HG03159 (cell line): Measurements from ENCODE around the gene MRC1.
"Not testable (repeated sequence)": the region's sequence is repeated elsewhere in the genome, so short reads cannot be mapped to it uniquely, and the experiment has no call there.

Source experiments
- ATAC-seq: cut with Tn5 transposase; IDR thresholded peaks from one replicate; pipeline ENCODE4 v1.9.1; 2021; ENCODE audit warnings: mild to moderate bottlenecking, moderate library complexity; ENCODE audit not compliant: unreplicated experiment

Gene MRC1

DNA sequence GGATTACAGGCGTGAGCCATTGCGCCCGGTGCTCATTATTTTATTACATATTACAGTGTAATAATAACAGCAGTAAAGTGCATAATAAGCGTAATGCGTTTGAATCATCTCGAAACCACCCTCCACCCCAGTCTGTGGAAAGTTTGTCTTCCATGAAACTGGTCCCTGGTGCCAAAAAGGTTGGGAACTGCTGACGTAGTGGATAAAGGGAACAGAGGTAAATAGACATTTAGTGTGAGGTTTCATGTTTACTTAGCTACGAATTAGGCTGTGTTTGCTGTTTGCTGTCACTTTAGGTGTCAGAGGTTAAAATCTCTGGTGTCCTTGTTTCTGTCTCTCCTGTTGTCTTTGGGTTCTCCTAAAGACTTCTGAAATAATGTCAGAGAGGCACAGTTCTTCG, 82.3 kb downstream of the MRC1 start:
- no peak for ATAC-seq

DNA sequence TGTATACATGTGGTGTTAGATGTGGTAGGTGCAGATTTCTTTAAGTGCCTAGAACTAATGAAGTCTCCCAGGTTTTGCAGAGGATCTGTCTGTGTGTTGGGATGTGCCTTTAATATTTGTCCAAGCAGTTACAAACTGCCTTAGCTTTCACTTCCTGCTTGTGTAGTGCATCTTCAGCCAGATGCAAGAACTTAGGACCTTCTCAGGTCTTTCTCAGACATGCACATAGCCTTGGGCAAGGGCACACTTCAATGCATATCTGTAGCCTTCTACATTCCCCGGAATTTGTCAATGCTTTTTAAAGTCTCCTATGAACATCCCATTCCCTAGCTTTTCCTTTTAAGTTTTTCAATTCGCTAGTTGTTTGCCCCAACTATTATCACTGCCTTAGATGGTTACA, 95.4 kb downstream of the MRC1 start:
- no peak for ATAC-seq

DNA sequence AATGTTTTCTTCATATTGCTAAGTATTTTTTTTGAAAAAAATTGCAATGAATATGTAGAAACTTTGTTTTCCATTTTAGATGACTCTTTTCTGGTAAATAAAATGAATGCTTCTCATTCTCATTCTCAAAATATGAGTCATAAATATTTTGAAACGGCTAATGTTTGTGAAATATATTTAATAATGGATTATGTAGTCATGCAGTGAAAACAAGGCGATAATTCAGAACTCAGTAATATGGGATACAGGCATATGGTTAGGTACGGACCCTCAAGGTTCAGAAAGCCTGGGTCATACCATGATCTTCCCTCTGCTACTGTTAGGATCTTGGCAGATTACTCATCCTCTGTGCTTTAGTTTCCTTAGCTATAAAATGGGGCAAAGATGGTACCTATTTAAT, 96.3 kb downstream of the MRC1 start:
- no peak for ATAC-seq

DNA sequence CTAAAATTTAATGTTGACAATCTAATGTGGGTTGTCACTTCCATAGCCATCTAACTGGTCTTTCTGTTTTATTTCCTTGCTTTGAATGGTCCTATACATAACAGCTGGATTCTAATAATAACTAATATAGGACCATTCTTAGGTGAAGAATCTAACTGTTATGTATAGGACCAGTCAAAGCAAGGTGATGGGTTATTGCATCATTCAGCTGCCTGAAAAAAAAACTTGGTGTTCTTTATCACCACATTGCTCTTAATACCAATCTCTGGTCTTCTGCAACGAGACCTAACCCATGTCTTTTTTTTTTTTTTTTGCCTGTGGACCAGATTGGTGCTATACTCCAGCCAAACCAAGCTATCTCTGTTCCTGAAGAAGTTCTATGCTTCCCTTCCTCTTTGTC, 96.9 kb downstream of the MRC1 start:
- no peak for ATAC-seq

DNA sequence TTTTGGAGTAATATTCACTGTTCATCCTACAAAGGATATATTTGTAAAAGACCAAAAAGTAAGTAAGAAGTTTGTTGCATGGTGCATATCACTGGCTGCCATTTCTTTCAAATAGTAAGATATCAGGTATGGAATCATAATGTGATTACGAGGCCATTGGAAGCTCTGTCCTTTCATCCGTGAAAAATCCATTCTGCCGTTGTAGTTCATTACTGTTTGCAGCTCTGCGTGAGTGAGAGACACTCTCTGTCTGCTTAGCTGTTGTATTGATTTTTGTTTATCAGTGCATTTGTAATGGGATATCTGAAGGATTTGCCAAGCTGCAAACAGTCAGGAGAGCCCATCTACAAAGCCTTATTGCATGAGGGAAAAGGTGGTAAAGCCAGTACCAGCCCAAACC, 98.5 kb downstream of the MRC1 start:
- no peak for ATAC-seq

DNA sequence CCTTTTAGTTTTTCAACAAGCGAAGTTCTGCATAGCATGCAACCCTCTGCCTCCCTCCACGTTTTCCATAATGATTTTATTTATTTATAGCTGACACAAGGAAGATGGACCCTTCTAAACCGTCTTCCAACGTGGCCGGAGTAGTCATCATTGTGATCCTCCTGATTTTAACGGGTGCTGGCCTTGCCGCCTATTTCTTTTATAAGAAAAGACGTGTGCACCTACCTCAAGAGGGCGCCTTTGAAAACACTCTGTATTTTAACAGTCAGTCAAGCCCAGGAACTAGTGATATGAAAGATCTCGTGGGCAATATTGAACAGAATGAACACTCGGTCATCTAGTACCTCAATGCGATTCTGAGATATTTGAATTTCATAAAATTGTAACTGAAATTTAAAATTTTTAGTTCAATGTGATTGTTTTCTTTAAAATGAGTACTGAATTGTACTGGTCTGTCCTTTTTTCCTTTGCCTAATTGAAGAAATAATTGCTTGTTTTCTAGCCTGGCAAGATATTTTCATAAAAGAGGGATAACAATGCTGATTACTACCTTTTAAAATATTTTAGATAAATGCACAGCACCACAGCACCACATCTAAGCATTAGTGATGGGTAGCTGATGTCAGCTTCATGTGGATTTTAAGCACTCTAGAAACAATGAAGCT, 101.1 kb downstream of the MRC1 start:
- peak; percentile 87 for ATAC-seq

DNA sequence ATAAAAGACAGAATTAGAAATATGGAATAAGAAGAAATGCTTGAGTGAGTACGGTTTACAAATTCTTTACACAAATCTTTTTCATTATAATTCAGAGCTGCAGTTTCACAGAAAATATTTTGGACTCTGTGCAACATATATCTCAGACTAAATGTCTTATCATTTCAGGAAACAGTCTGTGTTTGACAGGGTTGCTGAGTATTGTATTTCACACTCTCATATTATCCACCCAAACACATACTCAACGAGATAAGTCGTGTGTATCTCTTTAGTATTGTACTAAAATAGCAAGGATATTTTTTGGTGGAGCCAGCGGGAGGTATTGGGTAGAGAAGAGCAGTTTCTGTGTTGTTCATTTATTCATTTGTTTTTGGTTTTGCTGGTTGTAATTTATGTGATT, 103.6 kb downstream of the MRC1 start:
- no peak for ATAC-seq

DNA sequence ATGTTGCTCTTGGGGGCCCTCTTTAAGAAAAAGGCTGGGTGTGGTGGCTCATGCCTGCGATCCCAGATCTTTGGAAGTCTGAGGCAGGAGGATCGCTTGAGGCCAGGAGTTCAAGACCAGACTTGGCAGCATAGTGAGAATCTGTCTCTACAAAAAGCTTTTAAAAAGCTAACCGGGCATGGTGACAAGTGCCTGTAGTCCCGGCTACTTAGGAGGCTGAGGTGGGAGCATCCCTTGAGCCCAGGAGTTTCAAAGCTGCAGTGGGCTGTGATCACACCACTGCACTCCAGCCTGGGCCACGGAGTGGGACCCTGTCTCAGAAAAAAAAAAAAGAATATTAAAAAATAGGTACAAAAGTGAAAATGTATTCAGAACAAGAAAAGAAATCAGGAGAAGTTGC, 104.5 kb downstream of the MRC1 start:
- ATAC-seq: no peak

DNA sequence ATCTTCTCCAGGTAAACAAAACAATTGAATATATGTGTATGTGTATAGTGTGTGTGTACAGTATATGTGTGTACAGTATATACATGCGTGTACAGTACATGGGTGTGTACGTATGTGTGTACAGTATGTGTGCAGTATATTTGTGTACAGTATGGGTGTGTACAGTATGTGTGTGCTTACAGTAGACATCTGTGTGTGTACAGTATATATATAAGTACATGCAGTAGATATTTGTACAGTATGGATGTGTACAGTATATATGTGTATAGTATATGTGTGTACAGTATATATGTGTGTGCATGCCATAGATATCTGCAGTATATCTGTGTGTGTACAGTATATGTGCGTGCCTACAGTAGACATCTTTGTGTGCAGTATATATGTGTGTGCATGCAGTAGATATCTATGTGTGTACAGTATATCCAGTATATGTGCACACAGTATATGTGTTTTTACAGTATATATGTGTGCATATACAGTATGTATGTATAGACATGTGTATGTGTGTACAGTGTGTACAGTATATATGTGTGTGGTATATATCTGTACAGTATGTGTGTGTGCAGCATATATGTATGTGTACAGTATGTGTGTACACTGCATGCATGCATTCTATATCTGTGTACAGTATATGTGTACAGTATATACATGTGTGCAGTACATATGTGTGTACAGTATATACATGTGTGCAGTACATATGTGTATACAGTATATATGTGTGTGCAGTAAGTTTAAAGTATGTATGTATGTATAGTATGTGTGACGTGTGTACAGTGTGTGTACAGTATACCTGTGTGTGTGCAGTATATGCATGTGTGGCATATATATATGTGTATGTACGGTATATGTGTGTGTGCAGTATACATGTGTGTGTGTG, 105.3 kb downstream of the MRC1 start:
- ATAC-seq: no peak

DNA sequence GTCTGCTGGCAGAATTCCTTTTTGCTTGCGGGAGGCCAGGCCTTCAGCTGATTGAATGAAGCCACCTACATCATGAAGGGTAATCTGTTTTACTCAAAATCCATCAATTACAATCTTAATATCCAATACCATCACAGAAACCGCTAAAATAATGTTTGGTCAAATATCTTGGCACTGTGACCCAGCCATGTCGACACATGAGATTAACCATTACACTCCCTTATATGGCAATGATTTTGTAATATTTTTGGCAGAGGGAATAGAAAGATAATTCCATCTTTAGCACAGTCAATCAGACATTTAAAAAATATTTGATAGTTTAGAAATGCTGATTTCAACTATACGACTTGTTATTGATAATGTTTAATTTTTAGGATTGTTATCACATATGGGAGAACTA, 106.0 kb downstream of the MRC1 start:
- no peak for ATAC-seq

DNA sequence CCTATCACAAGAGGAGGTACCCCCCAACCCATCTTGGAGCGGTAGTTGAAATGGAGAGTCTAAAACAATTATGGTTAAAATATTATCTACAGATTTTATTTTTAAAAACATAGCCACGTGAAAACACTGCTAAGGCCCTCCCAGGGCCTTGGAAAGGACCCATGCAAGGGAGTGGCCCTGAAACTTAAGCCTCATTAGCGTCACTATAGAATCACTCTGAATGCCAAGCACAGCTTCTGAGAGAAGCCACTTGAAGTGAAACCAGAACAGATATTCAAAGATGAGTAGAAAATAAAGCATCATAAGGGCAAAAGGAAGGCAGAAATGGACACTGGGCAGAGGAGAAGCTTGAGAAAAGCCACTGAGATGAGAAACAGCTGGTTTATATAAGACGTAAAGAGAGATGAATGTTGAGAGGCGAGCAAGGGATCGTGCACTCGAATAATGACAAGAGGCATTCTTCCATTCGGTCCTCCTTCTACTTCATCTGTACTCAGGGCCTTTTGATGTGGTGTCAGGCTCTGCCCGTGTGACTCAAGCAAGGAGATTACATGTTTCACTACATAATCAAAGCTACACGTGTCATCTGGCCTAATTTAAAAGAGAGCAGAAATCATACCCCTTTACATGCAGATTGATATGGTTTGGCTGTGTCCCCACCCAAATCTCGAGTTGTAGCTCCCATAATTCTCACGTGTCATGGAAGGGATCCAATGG, 109.2 kb downstream of the MRC1 start:
- no peak for ATAC-seq

DNA sequence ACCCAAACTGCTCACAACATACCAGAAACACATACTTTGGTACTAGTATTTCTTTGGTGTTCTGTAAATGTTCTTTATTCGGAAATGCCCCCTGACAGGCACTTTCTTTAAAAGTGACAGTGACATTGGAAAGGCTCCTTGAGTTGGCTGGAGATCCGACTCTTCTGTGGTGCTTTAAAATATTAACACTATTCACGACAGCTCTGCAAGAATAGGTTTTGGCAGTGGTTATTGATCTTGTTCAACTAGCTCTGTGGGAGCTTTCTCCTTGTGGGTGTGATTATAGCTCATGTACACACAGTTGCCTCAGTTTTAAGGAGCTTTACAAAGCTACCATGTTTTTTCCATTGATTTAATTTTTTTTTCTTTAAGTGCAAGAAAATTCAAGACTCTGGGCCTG, 112.2 kb downstream of the MRC1 start:
- ATAC-seq: no peak

DNA sequence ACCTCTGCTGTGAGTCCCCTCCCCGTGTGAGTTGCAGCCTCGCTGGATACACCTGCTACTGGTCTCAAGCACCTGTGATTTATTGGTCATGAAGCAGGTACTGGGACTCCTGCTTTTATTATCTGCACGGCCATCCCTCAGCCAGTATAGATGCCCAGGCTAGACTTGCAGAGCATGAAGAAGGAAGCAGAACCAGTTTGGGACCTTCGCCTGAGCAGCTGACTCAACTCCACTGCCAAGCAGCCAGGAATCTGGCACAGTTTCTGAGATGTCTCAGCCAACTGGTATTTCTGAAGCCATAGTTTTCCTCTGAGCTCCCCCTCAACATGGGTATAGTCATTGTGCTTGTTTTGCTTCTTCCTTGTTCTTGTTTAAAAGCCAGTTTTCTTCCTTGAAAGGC, 114.6 kb downstream of the MRC1 start:
- ATAC-seq: no peak

DNA sequence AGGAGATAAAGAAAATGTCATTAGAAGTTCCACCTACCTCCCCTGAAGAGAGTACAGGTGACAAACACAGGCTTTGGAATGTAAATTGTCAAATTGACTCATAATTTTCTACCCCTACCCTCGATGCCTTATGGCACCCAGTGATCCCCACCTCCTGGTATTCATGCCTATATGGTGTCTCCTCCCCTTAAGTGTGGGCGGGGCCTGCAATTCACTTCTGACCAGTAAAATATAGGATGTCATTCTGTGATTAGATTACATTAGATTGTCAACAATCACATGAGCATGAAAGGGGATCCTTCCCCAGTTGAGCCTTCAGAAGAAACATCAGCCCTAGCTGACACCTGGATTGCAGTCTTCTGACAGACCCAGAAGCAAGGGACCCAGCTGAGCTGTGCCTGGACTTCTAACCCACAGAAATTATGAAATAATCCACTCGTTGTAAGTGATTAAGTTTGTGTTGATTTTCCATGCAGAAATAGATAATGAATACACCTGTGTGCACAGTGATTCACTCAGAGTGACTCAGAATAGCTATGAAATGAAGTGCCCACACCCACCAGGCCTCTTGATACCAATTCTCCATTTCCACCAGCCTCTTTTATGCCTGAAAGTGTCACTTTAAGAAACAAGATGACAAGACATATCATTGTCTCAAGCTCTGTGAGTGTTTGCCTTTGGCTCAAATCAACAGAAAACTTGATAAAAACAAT, 134.0 kb downstream of the MRC1 start:
- no peak for ATAC-seq

DNA sequence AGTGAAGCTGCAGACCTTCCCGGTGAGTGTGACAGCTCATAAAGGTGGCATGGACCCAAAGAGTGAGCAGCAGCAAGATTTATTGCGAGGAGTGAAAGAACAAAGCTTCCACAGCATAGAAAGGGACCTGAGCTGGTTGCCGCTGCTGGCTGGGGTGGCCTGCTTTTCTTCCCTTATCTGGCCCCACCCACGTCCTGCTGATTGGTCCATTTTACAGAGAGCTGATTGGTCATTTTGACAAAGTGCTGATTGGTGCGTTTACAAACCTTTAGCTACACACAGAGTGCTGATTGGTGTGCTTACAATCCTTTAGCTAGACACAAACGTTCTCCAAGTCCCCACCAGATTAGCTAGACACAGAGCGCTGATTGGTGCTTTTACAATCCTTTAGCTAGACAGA, 141.1 kb downstream of the MRC1 start:
- ATAC-seq: not testable (repeated sequence)

DNA sequence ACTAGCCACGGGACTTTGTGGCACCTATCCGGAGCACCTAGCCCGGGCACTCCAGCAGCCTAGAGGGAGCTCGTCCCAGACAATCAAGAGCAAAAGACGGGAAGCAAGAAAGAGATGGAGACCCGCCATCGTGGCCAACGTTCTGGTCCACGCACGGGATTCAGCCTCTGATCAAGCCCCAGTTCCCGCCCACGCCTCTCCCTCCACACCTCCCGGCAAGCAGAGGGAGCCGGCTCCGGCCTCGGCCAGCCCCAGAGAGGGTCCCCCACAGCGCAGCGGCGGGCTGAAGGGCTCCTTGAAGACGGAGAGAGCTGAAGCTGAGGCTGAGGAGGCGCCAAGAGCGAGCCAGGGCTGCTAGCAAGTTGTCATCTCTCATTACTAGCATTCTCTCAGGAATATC, 141.6 kb downstream of the MRC1 start:
- no peak for ATAC-seq

DNA sequence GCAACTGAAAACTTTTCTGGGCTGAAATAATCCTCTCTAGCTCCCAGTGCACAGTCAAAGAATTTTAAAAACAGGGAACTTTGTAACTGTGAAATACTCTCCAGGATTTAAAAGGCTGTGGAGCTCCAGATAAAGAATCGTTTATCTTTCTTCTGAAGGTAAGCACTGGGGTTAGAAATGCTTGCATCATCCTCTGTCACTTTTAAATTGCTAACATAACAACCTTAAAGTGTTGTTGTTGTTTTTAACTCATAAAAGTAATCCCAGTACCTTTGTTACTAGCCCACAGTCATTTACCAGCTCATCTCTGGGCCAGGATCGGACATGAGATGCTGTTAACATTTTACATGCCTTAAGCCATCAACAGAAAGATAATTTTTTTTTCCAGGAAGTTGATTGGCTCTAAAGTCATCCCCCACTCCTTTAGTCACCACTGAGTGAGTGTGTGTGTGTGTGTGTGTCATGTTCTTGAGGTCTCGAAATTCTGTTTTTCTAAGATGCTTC, 142.8 kb downstream of the MRC1 start, which contains the start of gene SLC39A12:
TSS of gene SLC39A12 (plus strand) at position 51 of the 504 bp plus-strand sequence. CDS start 1,359 bp downstream, outside the sequence.
- ATAC-seq: no peak

DNA sequence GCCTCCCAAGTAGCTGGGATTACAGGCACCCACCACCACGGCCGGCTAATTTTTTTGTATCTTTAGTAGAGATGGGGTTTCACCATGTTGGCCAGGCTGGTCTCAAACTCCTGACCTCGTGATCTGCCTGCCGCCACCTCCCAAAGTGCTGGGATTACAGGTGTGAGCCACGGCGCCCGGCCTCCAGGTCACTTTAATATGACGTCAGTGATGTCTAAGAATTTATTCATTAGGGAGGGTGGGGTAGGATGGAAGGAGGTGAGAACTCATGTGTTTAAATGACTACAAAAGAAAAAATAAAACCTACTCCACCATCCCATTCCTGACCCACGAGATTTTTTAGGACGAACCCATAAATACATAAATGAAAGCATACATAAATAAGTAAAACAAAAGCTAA, 145.2 kb downstream of the MRC1 start:
- ATAC-seq: not testable (repeated sequence)

DNA sequence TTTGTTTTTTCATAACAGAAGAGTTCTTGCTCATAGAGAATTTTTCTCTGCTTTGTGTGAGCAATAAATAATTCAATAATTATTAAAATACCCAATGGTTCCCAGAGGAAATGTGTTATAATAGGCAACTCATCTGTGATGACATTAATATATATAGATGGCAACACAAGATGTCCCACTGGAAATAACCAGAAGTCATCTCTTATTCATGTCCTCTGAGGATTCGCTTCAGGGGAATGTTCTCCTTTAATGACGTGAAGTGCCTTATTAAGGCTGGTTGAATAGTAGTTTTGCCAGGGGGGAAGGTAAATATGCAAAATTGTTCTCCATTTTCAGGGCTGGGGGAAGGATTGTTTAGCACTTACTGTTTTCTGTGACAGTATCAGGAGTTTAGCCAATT, 145.7 kb downstream of the MRC1 start:
- no peak for ATAC-seq

DNA sequence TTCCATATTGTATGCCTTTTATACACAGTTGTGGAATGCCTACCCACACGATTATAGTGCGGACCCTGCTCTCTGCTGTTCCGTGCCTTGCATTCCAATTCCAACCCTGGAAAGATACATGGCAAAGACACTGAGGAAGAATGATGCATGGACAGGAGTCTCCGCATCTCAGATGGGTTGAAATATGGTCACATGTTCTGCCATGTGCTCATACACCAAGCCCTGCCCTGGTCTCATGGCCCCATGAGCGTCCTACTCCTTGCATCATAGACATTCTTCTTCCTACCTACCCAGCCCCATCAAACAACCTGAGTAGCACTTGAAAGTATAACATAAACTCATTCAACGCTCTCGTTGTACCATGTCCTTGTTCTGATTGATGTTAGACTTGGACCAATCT, 148.9 kb downstream of the MRC1 start:
- no peak for ATAC-seq

DNA sequence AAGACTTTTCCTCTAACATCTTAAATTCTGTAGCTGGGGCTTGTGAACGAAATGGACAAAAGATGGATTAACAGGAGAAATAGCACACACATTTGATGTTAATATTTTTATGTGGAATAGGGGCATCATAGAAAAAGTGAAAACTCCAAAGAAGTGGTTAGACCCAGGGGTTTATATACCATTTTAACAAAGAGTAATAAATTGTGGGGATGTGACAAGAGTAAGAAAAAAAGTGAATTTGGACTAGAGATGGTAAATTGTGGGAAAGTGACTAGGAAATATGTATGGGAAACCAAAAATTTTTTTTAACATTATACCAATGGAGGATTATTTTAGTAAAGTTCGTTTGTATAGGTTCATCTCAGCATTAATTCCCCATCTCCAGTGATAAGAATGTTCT, 150.7 kb downstream of the MRC1 start:
- no peak for ATAC-seq
